Heart left ventricle (tissue), 16 donors: Measurements from ENCODE around the gene SPOCK2. TPM values are rescaled to one million over a fixed set of nuclear protein-coding genes. Genes with fewer than 3 reads are reported as not detected.
"Not testable (repeated sequence)": the region's sequence is repeated elsewhere in the genome, so short reads cannot be mapped to it uniquely, and the experiment has no call there.

Experiments used
- ATAC-seq, 4 donors: fragments of 200-7000 bp; cut with Tn5 transposase; one replicate each; pipeline ENCODE4 v1.9.1; 2020 to 2022; ENCODE audit warnings: moderate library complexity in 4 of 4, mild to moderate bottlenecking in 3 of 4, moderate number of reproducible peaks in 1 of 4
- DNase-seq, 5 donors: peaks; one replicate each; pipeline ENCODE4 v3.0.0-alpha.2; 2020
- H3K27ac ChIP-seq, 12 donors: fragments of 200-600 bp; sonication (generic) in 4 of 12; one replicate each; pipeline versions ENCODE4 v1.5.0 to v1.8.0; 2016 to 2022; ENCODE audit warnings: mild to moderate bottlenecking in 2 of 12
- H3K27me3 ChIP-seq, 9 donors: fragments of 200-600 bp; sonication (generic) in 2 of 9; one replicate each; pipeline versions ENCODE4 v1.5.1 to v1.8.0; 2016 to 2022; ENCODE audit warnings: mild to moderate bottlenecking in 3 of 9
- H3K36me3 ChIP-seq, 9 donors: fragments of 200-600 bp; sonication (generic) in 2 of 9; one replicate each; pipeline versions ENCODE4 v1.5.0 to v1.8.0; 2018 to 2022; ENCODE audit warnings: mild to moderate bottlenecking in 2 of 9
- H3K4me1 ChIP-seq, 12 donors: fragments of 200-600 bp; sonication (generic) in 4 of 12; one replicate each; pipeline versions ENCODE4 v1.5.0 to v1.8.0; 2016 to 2022; ENCODE audit warnings: mild to moderate bottlenecking in 3 of 12
- H3K4me3 ChIP-seq, 12 donors: fragments of 200-600 bp; sonication (generic) in 4 of 12; one replicate each; pipeline versions ENCODE4 v1.5.0 to v1.8.0; 2017 to 2022; ENCODE audit warnings: mild to moderate bottlenecking in 9 of 12, moderate library complexity in 4 of 12
- H3K9me3 ChIP-seq, 12 donors: fragments of 200-600 bp; sonication (generic) in 4 of 12; one replicate each; pipeline versions ENCODE4 v1.5.0 to v1.8.0; 2016 to 2022; ENCODE audit warnings: mild to moderate bottlenecking in 1 of 12
- POLR2A ChIP-seq, 2 donors: fragments of 450-650 bp; IDR thresholded peaks; one replicate each; pipeline ENCODE4 v1.6.1; 2017; ENCODE audit warnings: antibody characterized with exemption in 2 of 2, mild to moderate bottlenecking in 2 of 2, moderate library complexity in 2 of 2
- WGBS, 4 donors: extraction: QIAGEN DNeasy Blood & Tissue Kit in 2 of 4; methylation state at CpG; one replicate each; pipeline versions ENCODE4 v1.1.5 to v1.1.7; 2013 to 2018; 5-methylcytosine and 5-hydroxymethylcytosine counted together
- intact Hi-C, 10 donors: fragments of 100-400 bp; cut with DNase I; formaldehyde crosslinking; loops; one replicate each; pipeline versions ENCODE4 v1.11.1 to v1.14.2; 2022
- polyA plus RNA-seq, 2 donors: library from polyadenylated mRNA; stranded (reverse); fragments of 200-250 nt; gene quantifications; one replicate each; pipeline ENCODE4 v1.2.3, GENCODE V29; 2013
- total RNA-seq, 9 donors: library from RNA; depleted of rRNA in 2 of 9; stranded (reverse); fragments of >200 nt in 2 of 9; fragmentation: NEBNext Ultra II Directional in 3 of 9; extraction: Animal tissue kit (Norgen Biotek cat#: 25700) in 3 of 9; gene quantifications; one replicate each; pipeline versions ENCODE4 v1.1.0 to v1.2.4, GENCODE V29; 2016 to 2023
- TF ChIP-seq, protein P1 (sequence below), 12 donors: fragments of 200-600 bp; sonication (generic) in 4 of 12; IDR thresholded peaks; one replicate each; pipeline versions ENCODE4 v1.5.0 to v1.8.0; 2018 to 2022; ENCODE audit warnings: antibody characterized with exemption in 12 of 12, mild to moderate bottlenecking in 5 of 12
- donor health status: ischemic (EF 13 %, LVEDD 7.1; RV severe dilation, severe dysfunction).
- donor health status: healthy with polysubstance abuse.
- donor health status: DM: no; HTN: yes; CAD: no.
- donor health status: DM: no; HTN: no; CAD: no.
- donor health status: ischemic (EF 25% LVEDD 6.9; RV normal size, moderate dysfunction).
- donor health status: ischemic (EF 25% LVEDD 5.7; RV mildly dilated, moderate dysfunction).
- donor health status: healthy.
- donor health status: DM: yes; HTN: yes; CAD: no.
- donor health status: ischemic (EF 35%, LVEDD 5.7; RV mildly dilated, moderate dysfunction).
- donor health status: nonischemic (EF 11% LVEDD 7.7; RV severe dilation, severe dysfunction).
- donor health status: DM: yes; HTN: yes; CAD: no.
- donor health status: PGD.
- donor health status: ischemic (EF 29% LVEDD 5.4; RV normal size, mild dysfunction).
- donor health status: nonischemic (EF 23%, LVEDD 6.1; RV moderate dilation, normal function).

Gene SPOCK2
- total and polyA plus RNA-seq, 11 donors, result 4.4 to 16.6 (median 8.0) TPM

- TF ChIP-seq POLR2A (IDR thresholded peaks at IDR 0.05), result no peak
- TF ChIP-seq, protein P1, sequence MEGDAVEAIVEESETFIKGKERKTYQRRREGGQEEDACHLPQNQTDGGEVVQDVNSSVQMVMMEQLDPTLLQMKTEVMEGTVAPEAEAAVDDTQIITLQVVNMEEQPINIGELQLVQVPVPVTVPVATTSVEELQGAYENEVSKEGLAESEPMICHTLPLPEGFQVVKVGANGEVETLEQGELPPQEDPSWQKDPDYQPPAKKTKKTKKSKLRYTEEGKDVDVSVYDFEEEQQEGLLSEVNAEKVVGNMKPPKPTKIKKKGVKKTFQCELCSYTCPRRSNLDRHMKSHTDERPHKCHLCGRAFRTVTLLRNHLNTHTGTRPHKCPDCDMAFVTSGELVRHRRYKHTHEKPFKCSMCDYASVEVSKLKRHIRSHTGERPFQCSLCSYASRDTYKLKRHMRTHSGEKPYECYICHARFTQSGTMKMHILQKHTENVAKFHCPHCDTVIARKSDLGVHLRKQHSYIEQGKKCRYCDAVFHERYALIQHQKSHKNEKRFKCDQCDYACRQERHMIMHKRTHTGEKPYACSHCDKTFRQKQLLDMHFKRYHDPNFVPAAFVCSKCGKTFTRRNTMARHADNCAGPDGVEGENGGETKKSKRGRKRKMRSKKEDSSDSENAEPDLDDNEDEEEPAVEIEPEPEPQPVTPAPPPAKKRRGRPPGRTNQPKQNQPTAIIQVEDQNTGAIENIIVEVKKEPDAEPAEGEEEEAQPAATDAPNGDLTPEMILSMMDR (IDR thresholded peaks at IDR 0.05), result no peak
- intact Hi-C loops, result loop anchor here in 2 of 10 donors (5.0 kb wide), 1 partner anchor 52 kb away; no protein-coding TSS in a partner anchor
- Histone ChIP-seq H3K36me3 (no peaks in the 10 kb centered on the region), H3K9me3 (no peaks in the 10 kb centered on the region), H3K27me3 (no peaks in the 10 kb centered on the region), H3K4me3 (no peak overlapping the region), H3K4me1 (peaks cover 0 to 48% (median 25%) of the 10 kb centered on the region in 12 donors), H3K27ac (peak overlapping the region in 11 of 12 donors; percentile 50 to 87 (median 71))
- WGBS, 4 donors, result 19 to 35% (median 27%) methylated on average over 1 of the region's 1 CpG
- peak in 2 of 4 donors; percentile 28 to 33 for ATAC-seq
- no peak for DNase-seq
These were observed 20.7 kb upstream of the SPOCK2 start for GRCh38 chr10:72108830-72109635.

GRCh38 chr10:72108004-72108370 is 19.6 kb upstream of the SPOCK2 start:
- H3K4me3 ChIP-seq, ATAC-seq, H3K27me3 ChIP-seq, DNase-seq, H3K9me3 ChIP-seq, H3K36me3 ChIP-seq: not testable (repeated sequence)
- WGBS, 4 donors, result 94 to 99% (median 99%) methylated on average over 3 of the region's 3 CpGs
- Histone ChIP-seq H3K27ac (peak overlapping the region in 5 of 12 donors; percentile 57 to 83 (median 78)), H3K4me1 (peaks cover 0 to 45% (median 25%) of the 10 kb centered on the region in 12 donors)
- intact Hi-C loops, result loop anchor here in 2 of 10 donors (5.0 kb wide), 1 partner anchor 51 kb away; no protein-coding TSS in a partner anchor

DNA sequence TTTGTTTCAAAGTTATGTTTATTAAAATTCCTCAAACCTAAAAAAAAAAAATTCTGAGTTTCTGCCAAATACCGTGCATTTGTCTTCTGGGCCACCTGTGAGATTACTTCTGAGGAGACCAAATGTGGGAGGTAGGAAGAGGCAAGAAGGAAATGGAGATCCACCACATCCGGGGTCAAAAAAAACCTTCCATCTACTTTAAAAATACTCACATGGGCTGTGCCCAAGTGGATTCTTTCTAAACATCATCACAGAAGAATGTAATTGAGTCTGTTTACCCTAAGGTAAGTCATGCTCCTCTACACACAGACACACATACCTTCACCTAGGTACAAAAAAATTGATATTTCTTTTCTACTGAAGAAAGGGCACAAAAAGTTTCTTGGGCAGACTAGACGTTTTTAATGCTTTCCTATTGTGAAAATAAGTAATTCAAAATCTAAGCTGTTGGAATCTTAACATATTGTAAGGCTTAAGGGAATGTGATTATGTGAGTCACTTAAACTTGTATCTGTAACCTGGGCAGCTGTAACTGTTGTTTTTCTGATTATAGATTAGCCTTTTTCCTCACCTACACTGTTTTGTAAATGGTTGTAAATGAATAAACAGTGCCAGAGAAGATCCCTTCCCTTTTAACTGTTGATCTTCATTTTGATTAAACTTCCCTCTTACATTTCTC is 19.1 kb upstream of the SPOCK2 start:
- WGBS, 4 donors, result 40 to 49% (median 49%) methylated on average over 3 of the region's 3 CpGs
- no peak overlapping the region for H3K4me3 ChIP-seq
- H3K27me3 ChIP-seq, result no peaks in the 10 kb centered on the region
- peaks cover 0 to 45% (median 25%) of the 10 kb centered on the region in 12 donors for H3K4me1 ChIP-seq
- H3K36me3 ChIP-seq, result peaks cover 0 to 12% (median 3%) of the 10 kb centered on the region in 9 donors
- DNase-seq (no peak), ATAC-seq (no peak)
- no peaks in the 10 kb centered on the region for H3K9me3 ChIP-seq
- peak overlapping the region in 3 of 12 donors; percentile 2 to 71 (median 57) for H3K27ac ChIP-seq
- TF ChIP-seq, protein P1 (IDR thresholded peaks at IDR 0.05), result no peak
- no peak for TF ChIP-seq POLR2A (IDR thresholded peaks at IDR 0.05)
- intact Hi-C loops, result loop anchor here in 2 of 10 donors (5.0 kb wide), 1 partner anchor 50 kb away; no protein-coding TSS in a partner anchor

DNA sequence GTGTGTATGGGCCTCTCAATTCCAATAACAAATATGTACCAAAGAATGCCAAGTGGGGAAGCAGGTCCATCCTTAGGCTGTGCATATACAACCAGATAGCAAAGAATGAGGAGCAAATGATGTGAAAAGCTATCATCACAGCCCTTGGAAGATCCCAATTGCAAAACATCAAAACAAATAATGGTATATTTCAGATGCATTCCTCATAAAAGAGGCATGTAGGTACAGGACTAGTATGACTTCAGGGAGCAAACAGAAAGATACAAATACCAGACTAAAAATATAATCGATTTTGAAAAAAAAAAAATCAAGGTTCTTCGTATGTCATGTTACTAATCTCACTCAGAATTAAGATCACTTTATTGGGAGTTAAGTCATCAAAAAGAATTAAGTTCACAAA is 18.5 kb upstream of the SPOCK2 start:
- TF ChIP-seq POLR2A (IDR thresholded peaks at IDR 0.05), result no peak
- TF ChIP-seq, protein P1 (IDR thresholded peaks at IDR 0.05), result no peak
- H3K9me3 ChIP-seq, result no peaks in the 10 kb centered on the region
- peak overlapping the region in 5 of 12 donors; percentile 23 to 69 (median 59) for H3K27ac ChIP-seq
- peaks cover 0 to 45% (median 25%) of the 10 kb centered on the region in 12 donors for H3K4me1 ChIP-seq
- H3K4me3 ChIP-seq, result no peak overlapping the region
- WGBS, 4 donors, result 83 to 92% (median 88%) methylated on average over 2 of the region's 2 CpGs
- H3K36me3 ChIP-seq, result peaks cover 0 to 18% (median 9%) of the 10 kb centered on the region in 9 donors
- intact Hi-C loops, result loop anchor here in 2 of 10 donors (5.0 kb wide), 1 partner anchor 50 kb away; no protein-coding TSS in a partner anchor
- ATAC-seq (no peak), DNase-seq (no peak)
- H3K27me3 ChIP-seq, result no peaks in the 10 kb centered on the region
